ENCODE data around the gene CLMN.
A peak's percentile ranks its signal among the peaks of the same experiment; 100 is the strongest.

CLMN gene

DNA sequence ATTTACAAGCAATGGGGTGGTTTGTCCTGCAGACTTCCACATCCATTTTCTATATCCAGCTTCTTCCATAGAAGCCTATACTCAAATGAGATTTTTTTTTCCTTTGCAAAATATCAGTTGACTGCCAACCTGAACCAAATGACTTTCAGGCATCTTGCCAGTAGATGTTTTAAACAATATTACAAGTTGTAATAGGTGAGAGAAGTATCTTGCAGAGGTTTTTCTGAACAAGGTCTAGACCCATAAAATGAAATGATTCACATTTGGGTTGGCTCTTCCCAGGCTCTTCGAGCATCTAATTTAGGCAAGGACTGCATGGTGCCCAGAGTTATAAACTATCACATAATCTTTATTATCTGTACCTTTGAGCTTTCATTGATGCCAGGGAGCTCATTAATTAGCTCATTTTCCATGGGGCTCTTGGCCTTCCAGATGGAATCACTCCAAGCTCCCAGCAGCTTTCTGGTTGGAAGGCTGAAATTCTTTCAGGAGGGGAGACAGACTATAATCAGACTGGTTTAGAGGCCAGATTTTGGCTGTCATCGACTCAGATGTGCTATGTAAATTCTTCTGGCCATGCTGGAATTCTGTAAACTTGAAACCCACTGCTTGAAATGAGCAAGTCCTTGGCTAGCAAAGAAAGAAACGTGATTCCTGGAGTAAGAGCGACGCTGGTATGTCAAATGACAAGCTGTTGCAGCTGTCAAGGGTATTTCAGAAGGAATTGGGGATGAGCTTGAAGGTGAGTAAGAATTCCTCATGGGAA, 130.2 kb downstream of the CLMN start:
- DNase-seq (ENCODE audit: low spot score): peak; percentile 2

DNA sequence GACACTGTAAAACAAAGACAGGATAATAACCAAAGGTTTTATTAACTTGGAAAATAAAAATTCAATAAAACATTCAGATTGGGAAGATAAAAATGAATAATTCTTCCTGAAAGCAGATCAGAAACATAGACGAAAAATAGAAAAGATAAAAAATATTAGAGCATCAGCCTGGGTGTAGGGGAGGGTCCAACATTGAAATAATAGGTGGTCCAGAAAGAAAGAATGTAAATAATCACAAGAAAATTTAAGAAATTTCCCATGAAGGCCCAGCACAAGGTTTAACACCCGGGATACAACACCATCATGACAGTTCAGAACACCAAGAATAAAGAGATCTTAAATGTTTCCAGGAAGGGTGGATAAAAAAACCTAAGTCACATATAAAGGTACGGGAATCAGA, 131.3 kb downstream of the CLMN start:
- no peak for DNase-seq (ENCODE audit: low spot score)
- TF ChIP-seq, protein P1, sequence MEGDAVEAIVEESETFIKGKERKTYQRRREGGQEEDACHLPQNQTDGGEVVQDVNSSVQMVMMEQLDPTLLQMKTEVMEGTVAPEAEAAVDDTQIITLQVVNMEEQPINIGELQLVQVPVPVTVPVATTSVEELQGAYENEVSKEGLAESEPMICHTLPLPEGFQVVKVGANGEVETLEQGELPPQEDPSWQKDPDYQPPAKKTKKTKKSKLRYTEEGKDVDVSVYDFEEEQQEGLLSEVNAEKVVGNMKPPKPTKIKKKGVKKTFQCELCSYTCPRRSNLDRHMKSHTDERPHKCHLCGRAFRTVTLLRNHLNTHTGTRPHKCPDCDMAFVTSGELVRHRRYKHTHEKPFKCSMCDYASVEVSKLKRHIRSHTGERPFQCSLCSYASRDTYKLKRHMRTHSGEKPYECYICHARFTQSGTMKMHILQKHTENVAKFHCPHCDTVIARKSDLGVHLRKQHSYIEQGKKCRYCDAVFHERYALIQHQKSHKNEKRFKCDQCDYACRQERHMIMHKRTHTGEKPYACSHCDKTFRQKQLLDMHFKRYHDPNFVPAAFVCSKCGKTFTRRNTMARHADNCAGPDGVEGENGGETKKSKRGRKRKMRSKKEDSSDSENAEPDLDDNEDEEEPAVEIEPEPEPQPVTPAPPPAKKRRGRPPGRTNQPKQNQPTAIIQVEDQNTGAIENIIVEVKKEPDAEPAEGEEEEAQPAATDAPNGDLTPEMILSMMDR (IDR thresholded peaks at IDR 0.05): no peak
- H3K27ac ChIP-seq: no peak overlapping the region
- H3K4me3 ChIP-seq: no peak overlapping the region

More for the DNA sequence above, 130.2 kb downstream of the CLMN start:
- H3K27ac ChIP-seq: no peak overlapping the region
- H3K4me3 ChIP-seq: no peak overlapping the region
- TF ChIP-seq, protein P1 (IDR thresholded peaks at IDR 0.05): no peak

DNA sequence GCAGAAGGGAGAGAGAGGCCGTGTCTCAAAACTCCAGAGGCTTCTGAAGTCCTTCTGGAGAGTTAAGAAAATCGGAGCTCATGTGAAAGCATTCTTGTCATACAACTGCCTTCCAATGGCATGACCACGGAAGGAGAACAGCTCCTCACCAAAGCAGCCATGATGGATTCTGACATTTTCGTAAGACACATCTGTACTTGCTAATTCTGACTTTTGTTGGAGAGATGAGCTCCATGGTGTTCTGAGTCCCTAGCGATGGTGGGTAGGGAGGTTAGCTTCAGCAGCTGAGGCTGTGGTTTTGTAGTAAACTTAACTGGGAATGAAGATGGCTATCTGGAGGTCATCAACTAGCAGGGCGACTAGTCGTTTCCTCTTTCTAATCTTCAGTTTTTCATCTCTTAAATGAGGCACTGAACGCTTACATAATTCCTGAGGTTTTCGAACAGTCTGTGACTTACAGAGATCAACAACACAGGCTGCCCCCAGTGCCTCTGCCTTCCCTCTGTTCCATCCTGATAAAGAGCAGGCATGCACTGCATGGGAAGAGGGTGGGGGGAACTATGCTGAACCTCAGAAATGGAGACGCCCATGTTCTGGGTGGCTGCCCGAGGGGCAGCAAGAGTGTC, 133.8 kb downstream of the CLMN start:
- H3K27ac ChIP-seq: peak overlapping the region; percentile 46 to 70
- peak overlapping the region; percentile 26 for H3K4me3 ChIP-seq
- DNase-seq (ENCODE audit: low spot score): peak; percentile 67
- TF ChIP-seq, protein P1 (IDR thresholded peaks at IDR 0.05): no peak

- TF ChIP-seq, protein P1 (IDR thresholded peaks at IDR 0.05): no peak
- DNase-seq (ENCODE audit: low spot score): no peak
- Histone ChIP-seq H3K4me3 (peak overlapping the region; percentile 26), H3K27ac (peak overlapping the region; percentile 46 to 70)
Observed at GRCh38 chr14:95185033-95185766, 134.5 kb downstream of the CLMN start.

DNA sequence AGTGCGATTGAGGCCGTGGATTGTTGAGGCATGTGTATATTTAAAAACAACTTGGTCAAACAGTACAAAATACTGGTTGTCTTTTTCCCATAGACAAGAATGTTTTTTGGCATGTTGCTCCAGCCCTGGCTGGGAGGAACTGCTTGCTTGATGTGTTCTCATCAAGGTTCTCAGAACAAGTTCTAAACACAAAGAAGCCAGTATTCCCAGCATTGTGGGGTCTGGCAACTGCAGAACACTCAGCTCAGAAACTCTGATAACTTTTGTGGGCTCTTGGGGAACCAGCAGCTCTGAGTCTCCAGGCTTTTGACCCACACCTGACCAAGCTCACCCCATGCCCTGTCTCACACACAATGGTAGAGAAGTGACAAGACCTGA, 135.3 kb downstream of the CLMN start:
- peak; percentile 65 for DNase-seq (ENCODE audit: low spot score)
- Histone ChIP-seq H3K27ac (peak overlapping the region; percentile 17 to 70), H3K4me3 (no peak overlapping the region)
- TF ChIP-seq, protein P1 (IDR thresholded peaks at IDR 0.05): no peak

- Histone ChIP-seq H3K27ac (peak overlapping the region; percentile 17 to 70), H3K4me3 (no peak overlapping the region)
- DNase-seq (ENCODE audit: low spot score): peak; percentile 14
- TF ChIP-seq, protein P1 (IDR thresholded peaks at IDR 0.05): no peak
Observed at GRCh38 chr14:95183532-95184412, 135.9 kb downstream of the CLMN start.
